WTC11 (cell line): ENCODE measurements around the gene PSMB2.

Source experiments
- FOXK1 ChIP-seq: sonication (generic); formaldehyde crosslinking; IDR thresholded peaks from 2 replicates; pipeline ENCODE4 v1.8.0; 2022; ENCODE audit warnings: mild to moderate bottlenecking, moderate library complexity, missing genetic modification reagents
- JUN ChIP-seq: sonication (generic); formaldehyde crosslinking; IDR thresholded peaks from 2 replicates; pipeline ENCODE4 v1.8.0; 2023; ENCODE audit warnings: mild to moderate bottlenecking, missing genetic modification reagents
- OVOL2 ChIP-seq: fragments of 250-450 bp; sonication (Bioruptor Pico); IDR thresholded peaks from 2 replicates; pipeline ENCODE4 v1.9.0; 2021; ENCODE audit warnings: mild to moderate bottlenecking, borderline replicate concordance
- TEAD4 ChIP-seq: sonication (generic); formaldehyde crosslinking; IDR thresholded peaks from 2 replicates; pipeline ENCODE4 v1.8.0; 2022; ENCODE audit warnings: mild to moderate bottlenecking, missing genetic modification reagents
- ZNF317 ChIP-seq: sonication (generic); formaldehyde crosslinking; IDR thresholded peaks from 2 replicates; pipeline ENCODE4 v1.8.1; 2023; ENCODE audit warnings: low read depth, mild to moderate bottlenecking, moderate library complexity, missing genetic modification reagents, borderline replicate concordance
- TF ChIP-seq, protein P1 (sequence below): fragments of 200-600 bp; IDR thresholded peaks from 2 replicates; pipeline ENCODE4 v1.8.0; 2022; ENCODE audit warnings: antibody characterized with exemption
- TF ChIP-seq, protein P2 (sequence below): sonication (generic); formaldehyde crosslinking; IDR thresholded peaks from 2 replicates; pipeline ENCODE4 v1.8.1; 2023; ENCODE audit warnings: mild to moderate bottlenecking, missing genetic modification reagents, moderate library complexity
- TF ChIP-seq, protein P3 (sequence below): sonication (generic); formaldehyde crosslinking; conservative IDR thresholded peaks from 2 replicates; pipeline ENCODE4 v1.8.1; 2023; ENCODE audit warnings: mild to moderate bottlenecking, low read depth, missing genetic modification reagents, moderate library complexity
- TF ChIP-seq, protein P4 (sequence below): sonication (generic); formaldehyde crosslinking; IDR thresholded peaks from 2 replicates; pipeline ENCODE4 v1.8.0; 2022; ENCODE audit warnings: mild to moderate bottlenecking, missing genetic modification reagents

DNA sequence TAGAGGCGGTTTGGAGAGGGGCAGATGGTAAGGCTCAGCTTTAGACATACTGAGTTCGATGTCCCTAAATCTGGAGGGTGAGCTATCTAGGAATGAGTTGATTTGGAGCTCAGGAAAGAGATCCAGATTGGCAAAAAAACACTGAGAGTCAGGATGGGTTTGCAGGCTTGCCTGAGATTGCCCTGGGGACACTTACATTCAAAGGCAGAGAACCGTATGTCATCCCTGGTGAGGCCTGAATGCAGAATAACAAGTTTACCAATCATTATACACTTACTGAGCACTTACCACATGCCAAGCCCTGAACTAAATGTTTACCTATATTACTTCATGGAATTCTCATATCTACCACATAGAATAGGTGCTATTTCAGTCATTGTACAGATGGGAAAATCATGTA, 40.7 kb downstream of the PSMB2 start:
- TF ChIP-seq, protein P1, sequence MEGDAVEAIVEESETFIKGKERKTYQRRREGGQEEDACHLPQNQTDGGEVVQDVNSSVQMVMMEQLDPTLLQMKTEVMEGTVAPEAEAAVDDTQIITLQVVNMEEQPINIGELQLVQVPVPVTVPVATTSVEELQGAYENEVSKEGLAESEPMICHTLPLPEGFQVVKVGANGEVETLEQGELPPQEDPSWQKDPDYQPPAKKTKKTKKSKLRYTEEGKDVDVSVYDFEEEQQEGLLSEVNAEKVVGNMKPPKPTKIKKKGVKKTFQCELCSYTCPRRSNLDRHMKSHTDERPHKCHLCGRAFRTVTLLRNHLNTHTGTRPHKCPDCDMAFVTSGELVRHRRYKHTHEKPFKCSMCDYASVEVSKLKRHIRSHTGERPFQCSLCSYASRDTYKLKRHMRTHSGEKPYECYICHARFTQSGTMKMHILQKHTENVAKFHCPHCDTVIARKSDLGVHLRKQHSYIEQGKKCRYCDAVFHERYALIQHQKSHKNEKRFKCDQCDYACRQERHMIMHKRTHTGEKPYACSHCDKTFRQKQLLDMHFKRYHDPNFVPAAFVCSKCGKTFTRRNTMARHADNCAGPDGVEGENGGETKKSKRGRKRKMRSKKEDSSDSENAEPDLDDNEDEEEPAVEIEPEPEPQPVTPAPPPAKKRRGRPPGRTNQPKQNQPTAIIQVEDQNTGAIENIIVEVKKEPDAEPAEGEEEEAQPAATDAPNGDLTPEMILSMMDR, result no peak
- TF ChIP-seq, protein P2, sequence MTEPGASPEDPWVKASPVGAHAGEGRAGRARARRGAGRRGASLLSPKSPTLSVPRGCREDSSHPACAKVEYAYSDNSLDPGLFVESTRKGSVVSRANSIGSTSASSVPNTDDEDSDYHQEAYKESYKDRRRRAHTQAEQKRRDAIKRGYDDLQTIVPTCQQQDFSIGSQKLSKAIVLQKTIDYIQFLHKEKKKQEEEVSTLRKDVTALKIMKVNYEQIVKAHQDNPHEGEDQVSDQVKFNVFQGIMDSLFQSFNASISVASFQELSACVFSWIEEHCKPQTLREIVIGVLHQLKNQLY (CRISPR knock-in tag), result no peak
- TF ChIP-seq JUN (CRISPR knock-in tag), result no peak
- TF ChIP-seq, protein P3, sequence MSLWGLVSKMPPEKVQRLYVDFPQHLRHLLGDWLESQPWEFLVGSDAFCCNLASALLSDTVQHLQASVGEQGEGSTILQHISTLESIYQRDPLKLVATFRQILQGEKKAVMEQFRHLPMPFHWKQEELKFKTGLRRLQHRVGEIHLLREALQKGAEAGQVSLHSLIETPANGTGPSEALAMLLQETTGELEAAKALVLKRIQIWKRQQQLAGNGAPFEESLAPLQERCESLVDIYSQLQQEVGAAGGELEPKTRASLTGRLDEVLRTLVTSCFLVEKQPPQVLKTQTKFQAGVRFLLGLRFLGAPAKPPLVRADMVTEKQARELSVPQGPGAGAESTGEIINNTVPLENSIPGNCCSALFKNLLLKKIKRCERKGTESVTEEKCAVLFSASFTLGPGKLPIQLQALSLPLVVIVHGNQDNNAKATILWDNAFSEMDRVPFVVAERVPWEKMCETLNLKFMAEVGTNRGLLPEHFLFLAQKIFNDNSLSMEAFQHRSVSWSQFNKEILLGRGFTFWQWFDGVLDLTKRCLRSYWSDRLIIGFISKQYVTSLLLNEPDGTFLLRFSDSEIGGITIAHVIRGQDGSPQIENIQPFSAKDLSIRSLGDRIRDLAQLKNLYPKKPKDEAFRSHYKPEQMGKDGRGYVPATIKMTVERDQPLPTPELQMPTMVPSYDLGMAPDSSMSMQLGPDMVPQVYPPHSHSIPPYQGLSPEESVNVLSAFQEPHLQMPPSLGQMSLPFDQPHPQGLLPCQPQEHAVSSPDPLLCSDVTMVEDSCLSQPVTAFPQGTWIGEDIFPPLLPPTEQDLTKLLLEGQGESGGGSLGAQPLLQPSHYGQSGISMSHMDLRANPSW (CRISPR knock-in tag), result no peak
- TF ChIP-seq TEAD4 (CRISPR knock-in tag), result no peak
- TF ChIP-seq OVOL2 (CRISPR knock-in tag), result no peak
- TF ChIP-seq ZNF317 (CRISPR knock-in tag), result no peak
- TF ChIP-seq, protein P4, sequence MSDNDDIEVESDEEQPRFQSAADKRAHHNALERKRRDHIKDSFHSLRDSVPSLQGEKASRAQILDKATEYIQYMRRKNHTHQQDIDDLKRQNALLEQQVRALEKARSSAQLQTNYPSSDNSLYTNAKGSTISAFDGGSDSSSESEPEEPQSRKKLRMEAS, result no peak
- TF ChIP-seq FOXK1, result no peak
